Calu3 (cell line): ENCODE results near the gene SPDYC. TPM values are rescaled to one million over a fixed set of nuclear protein-coding genes. Genes with fewer than 3 reads are reported as not detected.

Source experiments
- BruUV-seq: library from RNA; stranded (reverse); fragments of 400-500 nt; replicated peaks from 2 replicates; lab custom pipeline; 2021; lab: Mats Ljungman, UMichigan
- CTCF ChIA-PET: fragments of 300-600 bp; sonication (Branson Sonifier 250); formaldehyde crosslinking; loops from one replicate; lab custom pipeline; 2022; ENCODE audit warnings: antibody characterized with exemption; lab: Charles Lee
- DNase-seq: peaks from one replicate; pipeline ENCODE4 v3.0.0; 2022
- H3K27ac Mint-ChIP-seq: one replicate; pipeline ENCODE4 v1.8.0; 2022; ENCODE audit warnings: mixed read lengths; ENCODE audit not compliant: unreplicated experiment
- H3K27me3 Mint-ChIP-seq: one replicate; pipeline ENCODE4 v1.8.0; 2022; ENCODE audit warnings: mixed read lengths; ENCODE audit not compliant: unreplicated experiment
- H3K36me3 Mint-ChIP-seq: one replicate; pipeline ENCODE4 v1.8.0; 2022; ENCODE audit warnings: mild to moderate bottlenecking, moderate library complexity, mixed read lengths; ENCODE audit not compliant: insufficient read depth, unreplicated experiment
- H3K4me1 Mint-ChIP-seq: one replicate; pipeline ENCODE4 v1.8.0; 2022; ENCODE audit warnings: mild to moderate bottlenecking, low read depth, mixed read lengths; ENCODE audit not compliant: unreplicated experiment
- H3K4me3 Mint-ChIP-seq: one replicate; pipeline ENCODE4 v1.8.0; 2022; ENCODE audit warnings: mild to moderate bottlenecking, low read depth, moderate library complexity, mixed read lengths; ENCODE audit not compliant: unreplicated experiment
- H3K9me3 Mint-ChIP-seq: one replicate; pipeline ENCODE4 v1.8.0; 2022; ENCODE audit warnings: low read depth, mixed read lengths; ENCODE audit not compliant: unreplicated experiment
- CTCF ChIP-seq: fragments of 200-600 bp; IDR thresholded peaks from one replicate; pipeline ENCODE4 v1.8.0; 2022; ENCODE audit warnings: antibody characterized with exemption; ENCODE audit not compliant: unreplicated experiment
- intact Hi-C: fragments of 100-400 bp; cut with micrococcal nuclease; formaldehyde crosslinking; loops from one replicate; pipeline ENCODE4 v1.10.0; 2022; ENCODE audit not compliant: unreplicated experiment
- total RNA-seq: library from RNA; stranded (reverse); gene quantifications from 2 replicates; pipeline ENCODE4 v1.2.3, GENCODE V29; 2022

Gene SPDYC
- total RNA-seq, 1 experiment from 2014 or later = not detected

- TSS peak; percentile 6 for BruUV-seq
- no peak overlapping the region for H3K27ac Mint-ChIP-seq
These were observed 45.4 kb upstream of the SPDYC start for GRCh38 chr11:65124480-65125196.

GRCh38 chr11:65125197-65126056 is 44.6 kb upstream of the SPDYC start:
- CTCF ChIA-PET = no interaction called here
- peaks cover 85% of the 10 kb centered on the region for H3K36me3 Mint-ChIP-seq
- intact Hi-C loops = no loop called here
- no peak for DNase-seq
- no peaks in the 10 kb centered on the region for H3K9me3 Mint-ChIP-seq
- H3K4me3 Mint-ChIP-seq = no peak overlapping the region
- peaks cover 16% of the 10 kb centered on the region for H3K4me1 Mint-ChIP-seq
- no peak overlapping the region for H3K27ac Mint-ChIP-seq
- TF ChIP-seq CTCF = no peak
- no peaks in the 10 kb centered on the region for H3K27me3 Mint-ChIP-seq
- no TSS peak for BruUV-seq

More at GRCh38 chr11:65124480-65125196, 45.4 kb upstream of the SPDYC start:
- no peak for TF ChIP-seq CTCF
- Mint-ChIP-seq H3K9me3 (no peaks in the 10 kb centered on the region), H3K4me1 (peaks cover 19% of the 10 kb centered on the region), H3K4me3 (peak overlapping the region; percentile 36), H3K27me3 (no peaks in the 10 kb centered on the region), H3K36me3 (peaks cover 86% of the 10 kb centered on the region)
- DNase-seq = no peak
- intact Hi-C loops = no loop called here
- CTCF ChIA-PET = no interaction called here

GRCh38 chr11:65126624-65127274 is 43.3 kb upstream of the SPDYC start:
- Mint-ChIP-seq H3K27me3 (no peaks in the 10 kb centered on the region), H3K36me3 (peaks cover 85% of the 10 kb centered on the region), H3K9me3 (no peaks in the 10 kb centered on the region), H3K27ac (no peak overlapping the region), H3K4me1 (peaks cover 8% of the 10 kb centered on the region), H3K4me3 (no peak overlapping the region)
- no peak for DNase-seq
- intact Hi-C loops = no loop called here
- CTCF ChIA-PET = no interaction called here
- BruUV-seq = no TSS peak
- no peak for TF ChIP-seq CTCF

- no TSS peak for BruUV-seq
- DNase-seq = no peak
- Mint-ChIP-seq H3K4me1 (peaks cover 10% of the 10 kb centered on the region), H3K27ac (no peak overlapping the region), H3K27me3 (no peaks in the 10 kb centered on the region), H3K4me3 (no peak overlapping the region), H3K36me3 (peaks cover 85% of the 10 kb centered on the region), H3K9me3 (no peaks in the 10 kb centered on the region)
- intact Hi-C loops = no loop called here
- CTCF ChIA-PET = no interaction called here
- TF ChIP-seq CTCF = no peak
These were observed 42.4 kb upstream of the SPDYC start for GRCh38 chr11:65127473-65128181.
